Endothelial cell (in vitro differentiated cells): ENCODE data around the gene MICB. TPM values are rescaled to one million over a fixed set of nuclear protein-coding genes. Genes with fewer than 3 reads are reported as not detected.

ENCODE experiments used
- DNase-seq: peaks from one replicate; pipeline ENCODE4 v3.0.0; 2021; ENCODE audit warnings: low spot score
- H3K27ac Mint-ChIP-seq: one replicate; pipeline ENCODE4 v1.8.0; 2021; ENCODE audit warnings: mixed read lengths, inconsistent platforms; ENCODE audit not compliant: unreplicated experiment
- H3K27me3 Mint-ChIP-seq: one replicate; pipeline ENCODE4 v1.8.0; 2021; ENCODE audit warnings: mild to moderate bottlenecking, moderate library complexity, mixed read lengths, inconsistent platforms; ENCODE audit not compliant: unreplicated experiment
- H3K36me3 Mint-ChIP-seq: one replicate; pipeline ENCODE4 v1.8.0; 2021; ENCODE audit warnings: mild to moderate bottlenecking, low read depth, mixed read lengths, inconsistent platforms; ENCODE audit not compliant: unreplicated experiment
- H3K4me1 Mint-ChIP-seq: one replicate; pipeline ENCODE4 v1.8.0; 2021; ENCODE audit warnings: mild to moderate bottlenecking, mixed read lengths, inconsistent platforms; ENCODE audit not compliant: unreplicated experiment
- H3K4me3 Mint-ChIP-seq: one replicate; pipeline ENCODE4 v1.8.0; 2021; ENCODE audit warnings: mild to moderate bottlenecking, mixed read lengths, inconsistent platforms; ENCODE audit not compliant: unreplicated experiment
- H3K9me3 Mint-ChIP-seq: one replicate; pipeline ENCODE4 v1.8.0; 2021; ENCODE audit warnings: mixed read lengths, inconsistent platforms; ENCODE audit not compliant: unreplicated experiment
- CTCF ChIP-seq: fragments of 200-600 bp; sonication (generic); IDR thresholded peaks from one replicate; pipeline ENCODE4 v1.5.0; 2021; ENCODE audit warnings: antibody characterized with exemption; ENCODE audit not compliant: unreplicated experiment
- total RNA-seq: library from RNA; stranded (reverse); fragmentation: NEBNext Ultra II Directional; extraction: Animal tissue kit (Norgen Biotek cat#: 25700); gene quantifications from one replicate; pipeline ENCODE4 v1.2.1, GENCODE V29; 2021; ENCODE audit not compliant: unreplicated experiment

Gene MICB
- total RNA-seq, 1 donor from 2014 or later, result 3.6 TPM

- no peaks in the 10 kb centered on the region for H3K9me3 Mint-ChIP-seq
- H3K27me3 Mint-ChIP-seq, result no peaks in the 10 kb centered on the region
- no peaks in the 10 kb centered on the region for H3K36me3 Mint-ChIP-seq
- H3K4me3 Mint-ChIP-seq, result no peak overlapping the region
- no peak for TF ChIP-seq CTCF
- H3K4me1 Mint-ChIP-seq, result peaks cover 3% of the 10 kb centered on the region
- no peak for DNase-seq
- H3K27ac Mint-ChIP-seq, result no peak overlapping the region
These were observed 37.5 kb upstream of the MICB start for GRCh38 chr6:31460361-31461025.

DNA sequence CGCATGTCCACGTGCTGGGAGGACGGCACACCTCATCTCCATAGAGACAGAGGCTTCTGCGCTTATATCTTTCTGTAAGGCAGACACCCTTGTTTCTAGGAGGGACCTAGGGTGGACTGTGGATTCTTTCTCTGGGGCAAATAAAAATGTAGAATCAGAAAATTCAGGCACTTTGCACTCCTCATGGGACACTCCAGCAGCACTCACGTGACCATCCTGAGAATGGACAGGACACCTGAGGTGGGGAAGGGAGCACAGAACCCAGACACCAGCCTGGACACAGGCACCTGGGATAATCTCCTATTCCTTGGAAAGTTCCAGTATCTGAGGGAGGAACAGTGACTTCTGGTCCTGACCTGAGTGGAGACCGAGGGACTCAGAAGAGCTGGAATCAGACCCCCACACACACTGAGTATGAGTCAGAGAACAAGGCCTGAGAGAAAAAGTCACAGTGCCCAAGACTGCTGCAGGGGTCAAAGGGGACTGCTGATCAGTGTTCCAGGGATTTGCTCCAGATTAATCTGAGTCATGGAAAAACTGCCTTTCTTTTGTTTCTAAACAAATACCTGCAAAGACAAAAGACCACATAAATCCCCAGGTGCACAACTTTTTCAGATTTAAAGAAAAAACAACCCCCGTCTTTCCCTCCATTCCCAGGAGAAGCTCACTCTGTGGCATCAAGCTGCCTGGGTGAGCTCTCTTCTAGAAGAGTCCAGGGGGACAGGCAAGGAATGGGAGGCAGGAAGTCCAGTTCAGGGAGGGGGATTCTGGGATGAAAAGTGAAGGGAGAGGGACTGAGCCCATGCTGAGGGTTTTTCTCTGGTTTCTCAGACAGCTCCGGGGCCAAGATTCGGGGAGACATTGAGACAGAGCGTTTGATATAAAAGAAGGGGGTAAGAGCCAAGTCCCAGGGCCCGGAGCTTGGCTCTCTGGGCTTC, 35.6 kb upstream of the MICB start:
- DNase-seq, result no peak
- Mint-ChIP-seq H3K27ac (no peak overlapping the region), H3K4me3 (peak overlapping the region; percentile 25), H3K36me3 (no peaks in the 10 kb centered on the region), H3K4me1 (peaks cover 3% of the 10 kb centered on the region), H3K9me3 (no peaks in the 10 kb centered on the region), H3K27me3 (no peaks in the 10 kb centered on the region)
- no peak for TF ChIP-seq CTCF

GRCh38 chr6:31462964-31463870, 34.7 kb upstream of the MICB start:
- peaks cover 3% of the 10 kb centered on the region for H3K4me1 Mint-ChIP-seq
- no peak for TF ChIP-seq CTCF
- no peak overlapping the region for H3K27ac Mint-ChIP-seq
- peak overlapping the region; percentile 25 for H3K4me3 Mint-ChIP-seq
- no peaks in the 10 kb centered on the region for H3K36me3 Mint-ChIP-seq
- no peaks in the 10 kb centered on the region for H3K27me3 Mint-ChIP-seq
- H3K9me3 Mint-ChIP-seq, result no peaks in the 10 kb centered on the region
- peak; percentile 74 for DNase-seq

GRCh38 chr6:31464252-31465184, 33.4 kb upstream of the MICB start:
- no peak for DNase-seq
- Mint-ChIP-seq H3K36me3 (no peaks in the 10 kb centered on the region), H3K27me3 (no peaks in the 10 kb centered on the region), H3K4me3 (no peak overlapping the region), H3K27ac (no peak overlapping the region), H3K9me3 (no peaks in the 10 kb centered on the region), H3K4me1 (peaks cover 3% of the 10 kb centered on the region)
- TF ChIP-seq CTCF, result no peak
